Body of pancreas (tissue), 4 donors: ENCODE measurements around the gene MMRN1. TPM values are rescaled to one million over a fixed set of nuclear protein-coding genes. Genes with fewer than 3 reads are reported as not detected.

Experiments used
- ATAC-seq: fragments of 150-250 bp; one replicate; pipeline ENCODE4 v1.9.1; 2016
- DNase-seq, 4 donors: peaks; one replicate each; pipeline ENCODE4 v3.0.0-alpha.2; 2019
- H3K27ac ChIP-seq, 4 donors: fragments of 200-600 bp; sonication (generic); 1 replicate in 3 of 4; 2 replicates in 1 of 4; pipeline versions ENCODE4 v1.5.1 to v1.6.1; 2016 to 2019; ENCODE audit warnings: mild to moderate bottlenecking in 1 of 4, mixed read lengths in 1 of 4, moderate library complexity in 1 of 4
- H3K27me3 ChIP-seq, 2 donors: fragments of 200-600 bp; sonication (generic); one replicate each; pipeline ENCODE4 v1.6.0; 2016; ENCODE audit warnings: mild to moderate bottlenecking in 1 of 2
- H3K36me3 ChIP-seq, 2 donors: fragments of 200-600 bp; sonication (generic); replicated peaks in 1 of 2; 2 replicates each; pipeline ENCODE4 v1.5.1; 2016; ENCODE audit warnings: low read depth in 2 of 2; ENCODE audit not compliant: insufficient read depth in 1 of 2
- H3K4me1 ChIP-seq: fragments of 200-600 bp; sonication (generic); one replicate; pipeline ENCODE4 v1.6.0; 2016
- H3K4me3 ChIP-seq, 2 donors: fragments of 200-600 bp; sonication (generic); 1 replicate in 1 of 2; 2 replicates in 1 of 2; pipeline ENCODE4 v1.5.1; 2016 to 2019
- H3K9me3 ChIP-seq, 3 donors: fragments of 200-600 bp; sonication (generic); 1 replicate in 2 of 3; 2 replicates in 1 of 3; pipeline ENCODE4 v1.5.1; 2016
- POLR2A ChIP-seq, 3 donors: fragments of 450-650 bp; IDR thresholded peaks; one replicate each; pipeline ENCODE4 v1.6.1; 2016; ENCODE audit warnings: antibody characterized with exemption in 3 of 3, mild to moderate bottlenecking in 2 of 3
- WGBS, 2 donors: methylation state at CpG; one replicate each; pipeline ENCODE4 v1.1.5; 2017; 5-methylcytosine and 5-hydroxymethylcytosine counted together
- intact Hi-C: fragments of 100-400 bp; cut with DNase I; formaldehyde crosslinking; loops from one replicate; pipeline ENCODE4 v1.15.1; 2023
- total RNA-seq, 2 donors: library from RNA; depleted of rRNA; stranded (reverse); fragments of >200 nt; gene quantifications; one replicate each; pipeline ENCODE4 v1.1.0, GENCODE V29; 2016
- TF ChIP-seq, protein P1 (sequence below), 7 experiments: fragments of 450-650 bp in 4 of 7; fragments of 200-600 bp in 3 of 7; sonication (generic) in 3 of 7; IDR thresholded peaks; one replicate each; pipeline ENCODE4 v1.5.1; 2016 to 2019; ENCODE audit warnings: antibody characterized with exemption in 7 of 7

Gene MMRN1
- total RNA-seq, 2 donors from 2014 or later, result 8.2 to 33.5 TPM

DNA sequence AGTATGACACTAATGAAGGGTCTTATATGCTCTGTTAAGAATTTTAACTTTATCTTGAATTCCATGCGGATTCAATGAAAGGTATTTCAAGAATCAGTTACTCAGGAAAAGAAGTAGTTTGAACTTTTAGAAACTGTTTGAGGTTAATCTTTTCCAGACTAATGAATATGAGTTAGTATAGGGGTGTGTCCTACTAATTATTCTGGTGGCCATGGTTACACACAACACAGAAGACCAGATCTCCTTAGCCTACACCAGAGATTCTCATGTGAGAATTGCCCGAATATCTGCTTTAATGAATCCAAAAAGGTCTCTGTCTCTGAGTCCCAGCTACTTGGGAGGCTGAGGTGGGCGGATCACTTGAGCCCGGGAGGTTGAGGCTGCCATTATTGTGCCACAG is 100.4 kb downstream of the MMRN1 start:
- Histone ChIP-seq H3K9me3 (no peaks in the 10 kb centered on the region), H3K4me3 (no peak overlapping the region), H3K4me1 (peaks cover 7% of the 10 kb centered on the region), H3K27ac (no peak overlapping the region), H3K36me3 (no peaks in the 10 kb centered on the region), H3K27me3 (no peaks in the 10 kb centered on the region)
- DNase-seq (no peak), ATAC-seq (no peak)
- intact Hi-C loops, result no loop called here
- TF ChIP-seq, protein P1, sequence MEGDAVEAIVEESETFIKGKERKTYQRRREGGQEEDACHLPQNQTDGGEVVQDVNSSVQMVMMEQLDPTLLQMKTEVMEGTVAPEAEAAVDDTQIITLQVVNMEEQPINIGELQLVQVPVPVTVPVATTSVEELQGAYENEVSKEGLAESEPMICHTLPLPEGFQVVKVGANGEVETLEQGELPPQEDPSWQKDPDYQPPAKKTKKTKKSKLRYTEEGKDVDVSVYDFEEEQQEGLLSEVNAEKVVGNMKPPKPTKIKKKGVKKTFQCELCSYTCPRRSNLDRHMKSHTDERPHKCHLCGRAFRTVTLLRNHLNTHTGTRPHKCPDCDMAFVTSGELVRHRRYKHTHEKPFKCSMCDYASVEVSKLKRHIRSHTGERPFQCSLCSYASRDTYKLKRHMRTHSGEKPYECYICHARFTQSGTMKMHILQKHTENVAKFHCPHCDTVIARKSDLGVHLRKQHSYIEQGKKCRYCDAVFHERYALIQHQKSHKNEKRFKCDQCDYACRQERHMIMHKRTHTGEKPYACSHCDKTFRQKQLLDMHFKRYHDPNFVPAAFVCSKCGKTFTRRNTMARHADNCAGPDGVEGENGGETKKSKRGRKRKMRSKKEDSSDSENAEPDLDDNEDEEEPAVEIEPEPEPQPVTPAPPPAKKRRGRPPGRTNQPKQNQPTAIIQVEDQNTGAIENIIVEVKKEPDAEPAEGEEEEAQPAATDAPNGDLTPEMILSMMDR (IDR thresholded peaks at IDR 0.05), result no peak
- TF ChIP-seq POLR2A (IDR thresholded peaks at IDR 0.05), result no peak
- WGBS, 2 donors, result 62 to 73% methylated on average over 4 of the region's 4 CpGs

DNA sequence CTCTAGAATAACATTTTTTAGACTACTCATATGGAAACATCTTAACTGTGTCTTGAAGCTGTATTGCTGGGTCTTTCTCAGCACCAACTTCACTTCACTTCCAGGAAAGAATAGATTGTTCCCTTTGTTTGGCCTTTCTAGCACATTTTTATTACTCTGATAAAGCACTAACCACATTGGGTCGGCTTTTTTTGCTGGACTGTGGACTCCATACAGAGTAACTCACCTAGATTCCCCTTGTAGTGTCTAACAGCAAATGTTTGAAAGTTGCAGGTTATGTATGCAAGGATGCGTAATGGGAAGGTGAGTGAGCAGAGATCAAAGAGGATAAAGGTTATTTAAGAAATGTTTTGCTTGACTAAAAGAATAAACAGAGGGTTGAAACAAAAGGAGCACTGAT is 101.2 kb downstream of the MMRN1 start:
- no peak overlapping the region for H3K27ac ChIP-seq
- H3K36me3 ChIP-seq, result no peaks in the 10 kb centered on the region
- H3K4me3 ChIP-seq, result no peak overlapping the region
- intact Hi-C loops, result no loop called here
- H3K4me1 ChIP-seq, result peaks cover 7% of the 10 kb centered on the region
- H3K27me3 ChIP-seq, result no peaks in the 10 kb centered on the region
- no peak for ATAC-seq
- no peak for DNase-seq
- no peak for TF ChIP-seq POLR2A (IDR thresholded peaks at IDR 0.05)
- TF ChIP-seq, protein P1 (IDR thresholded peaks at IDR 0.05), result no peak
- no peaks in the 10 kb centered on the region for H3K9me3 ChIP-seq
- 68 to 69% methylated on average over 2 of the region's 2 CpGs for WGBS, 2 donors

DNA sequence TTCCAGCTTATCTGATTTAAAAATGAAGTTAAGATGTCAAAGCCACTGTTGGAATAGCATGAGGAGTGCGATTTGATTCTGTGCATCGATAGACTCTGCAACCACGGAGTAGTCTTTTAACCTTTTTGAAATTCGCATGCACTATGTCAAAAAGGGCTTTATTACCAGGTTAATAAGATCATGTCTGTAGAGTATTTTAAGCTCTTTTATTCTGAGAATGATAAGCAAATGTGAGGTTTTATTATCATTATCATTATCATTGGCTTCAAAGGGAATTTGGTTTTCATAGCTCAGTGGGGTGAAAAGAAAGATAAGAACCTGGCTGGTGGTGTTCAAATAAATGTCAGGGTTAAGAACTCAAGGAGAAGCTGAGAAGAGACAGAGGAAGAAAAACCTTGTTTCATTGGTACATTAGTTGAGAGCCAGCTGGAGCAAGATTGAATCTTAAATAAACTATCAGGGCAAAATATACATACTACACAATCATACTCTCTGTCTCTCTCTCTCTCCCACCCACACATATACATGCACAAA is 102.6 kb downstream of the MMRN1 start:
- H3K4me1 ChIP-seq, result peaks cover 7% of the 10 kb centered on the region

DNA sequence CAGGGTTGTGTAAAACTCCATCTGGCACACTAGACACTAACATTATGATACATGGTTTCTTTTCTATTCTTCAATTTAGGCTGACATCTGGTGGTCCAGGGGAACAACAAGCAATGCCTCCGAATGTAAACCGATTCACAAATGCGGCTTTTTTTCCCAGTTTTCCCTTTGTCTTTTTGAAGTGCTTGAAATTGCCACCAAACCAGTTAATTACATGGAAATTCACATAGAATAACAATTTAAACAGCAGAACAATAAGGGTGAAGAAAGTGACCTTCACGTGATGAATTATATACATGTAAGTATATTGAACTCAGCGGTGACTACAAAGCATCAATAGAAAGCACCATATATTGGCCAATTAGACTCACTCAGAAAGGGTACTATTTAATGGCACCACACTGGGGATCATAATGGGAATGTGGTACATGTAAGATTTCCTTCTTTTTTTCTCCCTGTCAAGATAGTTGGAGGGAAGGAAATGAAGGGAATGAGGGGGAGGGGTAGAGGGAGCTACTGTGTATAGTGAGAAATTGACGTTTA is 103.9 kb downstream of the MMRN1 start:
- Histone ChIP-seq H3K27ac (no peak overlapping the region), H3K4me3 (no peak overlapping the region), H3K9me3 (no peaks in the 10 kb centered on the region), H3K36me3 (no peaks in the 10 kb centered on the region), H3K4me1 (peaks cover 7% of the 10 kb centered on the region), H3K27me3 (no peaks in the 10 kb centered on the region)
- intact Hi-C loops, result no loop called here
- DNase-seq (no peak), ATAC-seq (no peak)
- WGBS, 2 donors, result 75% methylated on average over 6 of the region's 6 CpGs
- no peak for TF ChIP-seq POLR2A (IDR thresholded peaks at IDR 0.05)
- TF ChIP-seq, protein P1 (IDR thresholded peaks at IDR 0.05), result no peak

More for the DNA sequence above, 102.6 kb downstream of the MMRN1 start:
- Histone ChIP-seq H3K4me3 (no peak overlapping the region), H3K27ac (no peak overlapping the region), H3K36me3 (no peaks in the 10 kb centered on the region), H3K9me3 (no peaks in the 10 kb centered on the region), H3K27me3 (no peaks in the 10 kb centered on the region)
- WGBS, 2 donors, result 85 to 90% methylated on average over 4 of the region's 4 CpGs
- DNase-seq, result no peak
- no peak for ATAC-seq
- intact Hi-C loops, result no loop called here
- TF ChIP-seq, protein P1 (IDR thresholded peaks at IDR 0.05), result no peak
- no peak for TF ChIP-seq POLR2A (IDR thresholded peaks at IDR 0.05)

DNA sequence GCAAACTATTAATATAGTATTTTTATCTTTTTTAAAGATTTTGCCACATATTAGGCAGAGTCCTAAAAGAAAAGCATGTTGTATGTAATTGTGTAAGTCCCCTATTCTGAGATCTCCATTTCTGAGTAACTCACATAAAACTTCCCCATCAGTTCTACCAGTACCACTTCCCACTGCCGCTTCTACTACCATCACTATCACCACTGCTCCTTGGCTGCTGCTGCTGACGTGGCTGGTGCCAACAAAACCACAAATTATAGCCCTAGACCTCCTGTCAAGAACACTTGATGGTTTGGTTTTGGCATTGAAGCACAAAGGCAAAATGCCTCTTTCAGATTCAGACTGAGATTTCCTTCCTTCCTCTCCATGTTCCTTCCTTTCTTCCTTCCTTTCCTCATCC is 106.4 kb downstream of the MMRN1 start:
- H3K4me1 ChIP-seq, result peaks cover 7% of the 10 kb centered on the region
- 38 to 40% methylated on average over 2 of the region's 2 CpGs for WGBS, 2 donors
- ATAC-seq (no peak), DNase-seq (no peak)
- no peaks in the 10 kb centered on the region for H3K9me3 ChIP-seq
- TF ChIP-seq, protein P1 (IDR thresholded peaks at IDR 0.05), result no peak
- TF ChIP-seq POLR2A (IDR thresholded peaks at IDR 0.05), result no peak
- H3K36me3 ChIP-seq, result no peaks in the 10 kb centered on the region
- no peak overlapping the region for H3K27ac ChIP-seq
- intact Hi-C loops, result no loop called here
- no peaks in the 10 kb centered on the region for H3K27me3 ChIP-seq
- no peak overlapping the region for H3K4me3 ChIP-seq
